IgD-negative memory B cell (primary cell): ENCODE data around the gene TLE3. TPM values are rescaled to one million over a fixed set of nuclear protein-coding genes. Genes with fewer than 3 reads are reported as not detected.

Source experiments
- H3K27ac Mint-ChIP-seq, 3 donors: one replicate each; pipeline ENCODE4 v1.8.0; 2020 to 2022; ENCODE audit warnings: mild to moderate bottlenecking in 3 of 3, mixed read lengths in 3 of 3, moderate library complexity in 1 of 3
- H3K27me3 Mint-ChIP-seq: one replicate; pipeline ENCODE4 v1.8.0; 2021; ENCODE audit warnings: mixed read lengths
- H3K36me3 Mint-ChIP-seq: one replicate; pipeline ENCODE4 v1.8.0; 2020; ENCODE audit warnings: mild to moderate bottlenecking, mixed read lengths
- H3K4me1 Mint-ChIP-seq, 3 donors: one replicate each; pipeline ENCODE4 v1.8.0; 2020 to 2022; ENCODE audit warnings: mixed read lengths in 3 of 3, mild to moderate bottlenecking in 1 of 3
- H3K4me3 Mint-ChIP-seq, 4 donors: one replicate each; pipeline ENCODE4 v1.8.0; 2020 to 2022; ENCODE audit warnings: mild to moderate bottlenecking in 4 of 4, mixed read lengths in 4 of 4, moderate library complexity in 3 of 4
- H3K9me3 Mint-ChIP-seq, 3 donors: one replicate each; pipeline ENCODE4 v1.8.0; 2020 to 2021; ENCODE audit warnings: mixed read lengths in 3 of 3, mild to moderate bottlenecking in 1 of 3
- polyA plus RNA-seq: library from polyadenylated mRNA; unstranded; fragments of 300-500 nt; fragmentation: Illumina TruSeq; gene quantifications from one replicate; pipeline ENCODE4 v1.2.3, GENCODE V29; 2021

TLE3 gene
- polyA plus RNA-seq, 1 donor from 2014 or later, result 88.7 TPM

DNA sequence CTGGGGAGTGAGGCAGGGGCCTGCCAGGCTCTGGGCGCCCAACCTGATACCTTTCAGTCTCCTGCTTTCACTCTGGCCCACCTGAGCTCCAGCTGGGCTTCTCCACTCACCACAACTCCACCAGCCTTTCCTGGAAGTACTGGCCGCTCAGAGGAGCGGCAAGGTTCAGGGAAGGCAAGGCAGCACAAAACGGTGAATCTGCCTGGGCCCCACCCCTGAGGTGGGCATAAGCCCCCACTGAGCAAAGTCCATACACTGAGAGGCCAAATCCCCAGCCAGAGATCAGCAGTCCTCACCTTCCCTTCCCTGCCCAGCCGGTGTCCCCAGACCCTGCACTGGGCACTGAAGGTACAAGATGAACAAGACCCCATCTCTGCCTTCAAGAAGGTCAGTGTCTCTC, 70.7 kb downstream of the TLE3 start:
- H3K36me3 Mint-ChIP-seq, result peaks cover 6% of the 10 kb centered on the region
- peaks cover 5% of the 10 kb centered on the region for H3K27me3 Mint-ChIP-seq
- H3K4me1 Mint-ChIP-seq, result peaks cover 36 to 45% (median 41%) of the 10 kb centered on the region in 3 donors
- peak overlapping the region in 1 of 4 donors; percentile 75 for H3K4me3 Mint-ChIP-seq
- peak overlapping the region in 1 of 3 donors; percentile 39 for H3K27ac Mint-ChIP-seq
- H3K9me3 Mint-ChIP-seq, result no peaks in the 10 kb centered on the region

DNA sequence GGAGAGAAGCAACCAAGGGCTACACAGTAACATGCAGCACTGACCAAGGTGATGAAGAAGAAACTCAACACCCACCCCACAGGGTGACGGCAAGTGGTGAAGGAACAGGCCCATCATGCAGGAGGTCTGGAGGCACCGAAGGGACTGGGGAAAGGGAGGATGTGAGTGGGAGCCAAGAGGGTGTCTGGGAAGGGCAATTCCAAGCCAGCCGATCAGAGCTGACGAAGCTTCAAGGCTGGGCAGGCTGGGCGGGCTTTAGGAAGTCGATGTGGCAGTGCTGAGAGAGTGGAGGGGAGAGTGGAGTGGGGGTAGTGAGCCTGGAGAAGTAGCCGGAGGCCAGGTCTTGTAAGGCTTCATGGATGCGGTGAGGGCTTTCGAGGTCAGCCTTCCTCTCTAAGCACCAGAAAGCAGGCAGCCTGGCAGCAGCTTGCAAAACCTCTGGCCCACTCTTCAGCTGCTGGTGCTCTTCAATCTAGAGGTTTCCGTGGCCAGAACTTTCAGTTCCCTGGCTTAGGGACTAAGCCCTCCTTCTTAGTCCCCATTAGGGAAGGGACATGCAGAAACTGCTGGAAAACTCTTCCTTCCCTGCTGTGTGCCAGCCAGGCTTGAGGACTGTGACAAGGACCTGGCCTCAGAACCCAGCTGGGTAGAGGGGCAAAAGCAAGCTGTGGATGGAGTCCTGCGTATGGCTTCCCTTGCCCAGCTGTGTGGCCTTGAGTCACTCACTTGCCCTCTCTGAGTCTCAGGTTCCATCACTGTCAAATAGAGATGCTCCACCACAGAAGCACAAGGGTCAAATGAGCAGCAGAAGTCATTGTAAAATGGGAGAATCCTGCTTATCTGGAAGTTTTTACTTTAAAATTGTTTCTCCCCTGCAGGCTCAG, 72.1 kb downstream of the TLE3 start:
- Mint-ChIP-seq H3K4me1 (peaks cover 35 to 48% (median 38%) of the 10 kb centered on the region in 3 donors), H3K36me3 (peaks cover 6% of the 10 kb centered on the region), H3K27ac (peak overlapping the region in 1 of 3 donors; percentile 81), H3K27me3 (peaks cover 3% of the 10 kb centered on the region), H3K4me3 (no peak overlapping the region), H3K9me3 (no peaks in the 10 kb centered on the region)

DNA sequence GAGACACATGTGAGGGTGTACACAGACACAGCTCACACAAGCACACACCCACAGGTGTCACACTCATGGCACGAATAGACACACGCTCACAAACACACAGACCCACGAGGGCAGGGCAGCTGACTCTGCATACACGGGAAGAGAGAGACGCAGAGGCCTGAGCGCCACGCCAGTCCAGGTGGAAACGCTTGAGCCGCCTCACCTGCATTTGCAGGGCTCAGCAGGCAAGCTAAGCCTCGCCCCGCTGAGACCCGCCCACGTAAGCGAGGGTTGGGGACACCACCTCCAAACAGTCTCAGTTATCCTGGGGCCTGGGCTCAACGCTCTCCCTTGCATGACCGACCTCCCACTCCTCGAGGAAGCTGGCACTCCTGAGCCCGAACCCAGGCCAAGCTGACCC, 73.2 kb downstream of the TLE3 start:
- Mint-ChIP-seq H3K36me3 (peaks cover 3% of the 10 kb centered on the region), H3K9me3 (no peaks in the 10 kb centered on the region), H3K27ac (peak overlapping the region in 1 of 3 donors; percentile 19), H3K4me3 (no peak overlapping the region), H3K27me3 (peaks cover 3% of the 10 kb centered on the region), H3K4me1 (peaks cover 28 to 50% (median 40%) of the 10 kb centered on the region in 3 donors)

DNA sequence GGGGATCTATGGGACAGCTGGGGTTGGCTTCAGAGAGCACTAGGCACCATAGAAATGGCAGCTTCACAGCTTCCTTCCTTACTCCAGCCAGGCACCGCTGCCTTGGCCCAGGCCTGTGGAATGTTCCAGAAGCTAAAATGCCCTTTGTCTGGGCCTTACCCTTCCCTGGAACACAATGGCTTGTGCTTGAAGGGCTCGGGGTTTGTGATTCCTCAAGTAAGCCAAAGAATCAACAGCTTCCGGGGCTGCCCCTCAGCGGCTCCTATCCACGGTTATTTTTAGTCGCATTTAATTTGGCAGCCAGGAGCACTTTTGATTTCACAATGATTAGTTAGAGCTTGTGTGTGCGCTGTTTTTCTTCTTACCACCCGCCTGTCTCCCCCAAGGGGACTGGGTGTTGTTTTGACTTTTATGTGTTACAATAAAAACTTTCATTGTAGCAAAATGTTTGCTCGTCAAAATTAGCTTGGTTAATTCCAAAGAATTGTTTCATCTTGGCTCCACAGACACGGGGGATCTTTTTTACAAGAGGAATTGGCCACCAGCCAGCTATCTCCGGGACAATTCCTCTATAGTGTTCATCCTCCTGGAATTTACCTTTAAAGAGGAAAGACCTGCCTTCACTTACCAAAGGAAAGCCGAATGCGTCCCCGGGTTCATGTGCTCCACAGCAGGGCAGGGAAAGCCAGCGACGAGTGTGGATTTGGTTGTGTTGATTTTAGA, 73.8 kb downstream of the TLE3 start:
- Mint-ChIP-seq H3K27ac (peak overlapping the region; percentile 21 to 97 (median 80)), H3K4me3 (peak overlapping the region in 1 of 4 donors; percentile 91), H3K27me3 (peaks cover 3% of the 10 kb centered on the region), H3K36me3 (peaks cover 3% of the 10 kb centered on the region), H3K4me1 (peaks cover 30 to 52% (median 45%) of the 10 kb centered on the region in 3 donors), H3K9me3 (no peaks in the 10 kb centered on the region)

DNA sequence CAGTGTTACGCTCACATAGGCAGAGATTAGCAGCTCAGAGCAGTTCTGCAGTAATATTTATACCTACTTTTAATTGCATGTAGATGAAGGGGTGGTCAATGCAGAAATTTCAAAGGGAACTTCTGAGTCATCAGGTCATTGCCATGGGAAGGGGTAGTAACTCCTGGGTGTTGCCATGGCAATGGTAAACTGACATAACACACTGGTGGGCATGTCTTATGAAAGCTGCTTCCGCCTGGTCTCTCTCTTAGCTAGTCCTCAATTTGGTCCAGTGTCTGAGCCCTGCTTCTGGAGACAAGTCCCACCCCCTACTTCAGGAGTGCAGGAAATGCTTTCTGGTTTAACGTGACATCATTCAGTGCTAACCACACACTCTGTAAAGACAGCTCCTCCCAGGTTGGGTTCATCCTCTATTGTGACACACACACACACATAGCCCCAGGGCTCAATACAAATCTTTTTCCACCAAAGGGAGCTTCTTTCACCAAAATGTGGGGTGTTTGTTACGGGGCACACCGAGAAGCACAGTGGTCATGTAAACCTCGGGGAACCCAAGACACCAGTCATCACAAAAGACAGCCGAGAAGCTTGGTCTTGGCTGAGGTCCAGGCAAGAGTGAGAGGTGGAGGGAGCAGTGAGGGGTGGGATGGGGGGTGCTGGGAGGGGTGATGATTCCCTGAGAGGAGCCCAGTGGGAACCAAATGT, 74.5 kb downstream of the TLE3 start:
- no peaks in the 10 kb centered on the region for H3K9me3 Mint-ChIP-seq
- peaks cover 1% of the 10 kb centered on the region for H3K36me3 Mint-ChIP-seq
- peak overlapping the region; percentile 0 to 91 (median 66) for H3K4me3 Mint-ChIP-seq
- H3K27me3 Mint-ChIP-seq, result peaks cover 3% of the 10 kb centered on the region
- H3K27ac Mint-ChIP-seq, result peak overlapping the region; percentile 30 to 97 (median 80)
- H3K4me1 Mint-ChIP-seq, result peaks cover 28 to 55% (median 51%) of the 10 kb centered on the region in 3 donors

DNA sequence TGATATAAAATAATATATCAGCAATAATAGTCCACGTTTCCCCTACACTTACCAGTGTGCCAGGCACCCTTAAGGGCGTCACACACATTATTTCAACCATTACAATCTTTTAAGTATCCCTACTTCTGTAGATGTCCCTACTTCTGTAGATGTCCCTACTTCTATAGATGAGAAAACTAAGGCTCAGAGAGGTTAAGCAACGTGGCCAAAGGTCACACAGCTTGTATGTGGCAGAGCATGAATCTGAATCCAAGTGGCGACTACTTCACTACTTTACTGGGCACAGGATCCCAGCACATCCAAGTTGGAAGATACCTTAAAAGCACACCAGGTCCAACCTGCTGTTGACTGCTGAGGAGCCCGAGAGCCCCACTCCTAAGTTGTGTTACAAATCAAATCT, 77.5 kb downstream of the TLE3 start:
- H3K36me3 Mint-ChIP-seq, result no peaks in the 10 kb centered on the region
- peak overlapping the region in 1 of 3 donors; percentile 28 for H3K27ac Mint-ChIP-seq
- peaks cover 50 to 78% (median 68%) of the 10 kb centered on the region in 3 donors for H3K4me1 Mint-ChIP-seq
- H3K27me3 Mint-ChIP-seq, result peaks cover 6% of the 10 kb centered on the region
- H3K4me3 Mint-ChIP-seq, result no peak overlapping the region
- H3K9me3 Mint-ChIP-seq, result no peaks in the 10 kb centered on the region

DNA sequence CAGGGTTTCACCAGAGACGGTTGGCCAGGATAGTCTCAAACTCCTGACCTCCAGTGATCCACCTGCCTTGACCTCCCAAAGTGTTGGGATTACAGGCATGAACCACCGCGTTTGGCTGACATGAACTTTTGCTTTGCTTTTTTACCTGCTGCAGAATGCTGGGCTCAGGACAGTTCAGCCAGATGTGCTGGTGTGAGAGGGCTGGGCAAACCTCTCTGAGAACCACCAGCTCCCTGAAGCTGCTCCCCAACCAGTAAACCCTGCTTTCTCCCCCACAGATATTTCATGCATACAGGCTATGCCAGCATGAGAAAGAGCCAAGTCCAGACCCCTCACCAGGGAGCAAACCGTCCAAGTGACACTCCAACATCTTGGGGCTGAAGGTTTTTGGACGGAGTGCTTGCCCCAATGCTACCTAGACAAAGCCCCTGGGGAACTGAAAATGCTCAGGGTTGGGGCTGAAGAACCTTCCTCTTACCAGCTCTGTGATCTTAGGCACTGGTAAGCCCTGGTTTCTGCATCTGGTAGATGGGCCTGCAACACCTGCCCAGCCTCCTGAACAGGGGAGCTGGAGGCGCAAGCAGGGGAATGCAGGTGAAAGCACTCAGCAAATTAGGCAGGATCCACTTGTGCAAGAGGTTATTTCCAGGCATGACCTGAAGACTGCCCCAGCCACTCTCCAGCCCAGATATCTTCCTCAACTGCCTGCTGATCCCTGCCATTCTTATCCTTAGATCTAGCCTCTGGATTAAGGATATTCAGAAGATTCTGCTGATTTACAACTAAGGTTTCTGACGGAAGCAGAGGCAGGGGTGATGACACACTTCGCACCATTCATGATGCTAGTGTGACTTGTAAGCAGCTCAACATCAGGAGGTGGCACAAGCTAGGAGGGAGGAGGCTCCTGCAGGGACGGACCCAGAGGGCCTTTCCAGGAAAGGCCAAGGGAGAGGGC, 78.8 kb downstream of the TLE3 start:
- H3K27me3 Mint-ChIP-seq, result peaks cover 6% of the 10 kb centered on the region
- H3K9me3 Mint-ChIP-seq, result no peaks in the 10 kb centered on the region
- H3K4me3 Mint-ChIP-seq, result peak overlapping the region in 3 of 4 donors; percentile 39 to 87 (median 70)
- no peaks in the 10 kb centered on the region for H3K36me3 Mint-ChIP-seq
- H3K4me1 Mint-ChIP-seq, result peaks cover 59 to 84% (median 74%) of the 10 kb centered on the region in 3 donors
- H3K27ac Mint-ChIP-seq, result peak overlapping the region; percentile 80 to 87 (median 82)

DNA sequence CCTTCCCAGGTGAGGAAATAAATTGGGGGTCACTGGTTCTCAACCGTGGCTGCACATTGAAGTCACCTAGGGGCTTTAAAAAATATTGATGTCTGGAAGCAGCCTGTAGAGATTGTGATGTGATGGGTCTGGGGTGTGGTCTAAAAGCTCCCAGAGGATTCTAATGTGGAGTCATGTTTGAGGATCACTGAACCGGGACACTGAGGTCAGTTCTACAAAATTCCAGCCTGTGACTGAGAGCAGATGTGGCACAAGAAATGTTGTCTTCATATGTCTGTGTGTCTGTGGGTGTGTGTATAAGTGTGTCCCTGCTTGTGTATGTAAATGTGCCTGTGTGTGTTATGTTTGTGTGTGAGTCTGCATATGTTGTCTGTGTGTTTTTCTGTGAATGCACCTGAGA, 79.9 kb downstream of the TLE3 start:
- peak overlapping the region; percentile 11 to 80 (median 80) for H3K27ac Mint-ChIP-seq
- no peaks in the 10 kb centered on the region for H3K36me3 Mint-ChIP-seq
- H3K27me3 Mint-ChIP-seq, result peaks cover 3% of the 10 kb centered on the region
- H3K4me3 Mint-ChIP-seq, result peak overlapping the region; percentile 20 to 87 (median 49)
- H3K9me3 Mint-ChIP-seq, result no peaks in the 10 kb centered on the region
- H3K4me1 Mint-ChIP-seq, result peaks cover 62 to 84% (median 73%) of the 10 kb centered on the region in 3 donors

DNA sequence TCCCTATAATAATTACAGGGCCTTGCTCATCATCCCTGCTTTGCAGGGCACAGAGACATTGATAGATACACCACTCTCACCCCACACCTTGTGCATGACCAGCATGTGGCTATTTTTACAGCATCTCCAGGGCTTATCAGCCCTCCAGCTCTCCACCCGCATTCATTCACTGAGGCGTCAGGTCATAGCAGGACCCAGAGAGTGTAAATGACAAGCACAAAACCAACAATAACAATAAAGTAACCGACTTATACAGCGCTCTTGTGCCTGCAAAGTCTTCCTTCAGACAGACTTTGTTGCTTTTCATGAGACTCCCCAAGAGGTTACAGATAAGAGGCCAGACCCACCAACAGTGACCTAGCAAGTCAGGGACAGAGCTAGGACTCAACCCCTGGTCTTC, 80.7 kb downstream of the TLE3 start:
- H3K36me3 Mint-ChIP-seq, result no peaks in the 10 kb centered on the region
- peak overlapping the region in 3 of 4 donors; percentile 61 to 68 (median 66) for H3K4me3 Mint-ChIP-seq
- H3K27ac Mint-ChIP-seq, result peak overlapping the region; percentile 91 to 98 (median 98)
- no peaks in the 10 kb centered on the region for H3K9me3 Mint-ChIP-seq
- H3K4me1 Mint-ChIP-seq, result peaks cover 66 to 83% (median 75%) of the 10 kb centered on the region in 3 donors
- H3K27me3 Mint-ChIP-seq, result peaks cover 3% of the 10 kb centered on the region

DNA sequence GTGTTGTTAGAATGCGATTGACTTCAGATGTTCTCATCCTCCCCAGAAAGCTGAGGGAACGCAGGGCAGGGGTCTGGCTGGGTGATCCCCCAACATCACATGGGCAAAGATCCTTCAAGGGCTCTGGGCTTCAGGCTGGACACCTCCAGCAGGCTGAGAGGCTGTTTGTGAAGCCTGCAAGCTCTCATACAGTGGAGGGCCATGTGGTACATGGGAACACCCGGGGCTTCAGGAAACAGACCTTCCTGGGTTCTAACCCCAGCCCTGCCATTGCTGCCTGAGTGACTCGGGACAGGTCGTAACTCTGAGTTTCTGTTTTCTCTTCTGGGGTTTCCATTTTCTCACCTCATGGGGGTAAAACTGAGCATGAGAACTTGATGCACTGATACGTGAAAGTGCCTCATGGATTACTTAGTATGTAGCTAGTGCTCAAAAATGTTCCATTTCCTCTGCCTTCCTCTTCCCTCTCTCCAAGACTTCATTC, 81.2 kb downstream of the TLE3 start:
- Mint-ChIP-seq H3K27ac (peak overlapping the region; percentile 91 to 98 (median 98)), H3K27me3 (peaks cover 3% of the 10 kb centered on the region), H3K9me3 (no peaks in the 10 kb centered on the region), H3K4me1 (peaks cover 70 to 86% (median 75%) of the 10 kb centered on the region in 3 donors), H3K36me3 (no peaks in the 10 kb centered on the region), H3K4me3 (peak overlapping the region; percentile 61 to 68 (median 66))

DNA sequence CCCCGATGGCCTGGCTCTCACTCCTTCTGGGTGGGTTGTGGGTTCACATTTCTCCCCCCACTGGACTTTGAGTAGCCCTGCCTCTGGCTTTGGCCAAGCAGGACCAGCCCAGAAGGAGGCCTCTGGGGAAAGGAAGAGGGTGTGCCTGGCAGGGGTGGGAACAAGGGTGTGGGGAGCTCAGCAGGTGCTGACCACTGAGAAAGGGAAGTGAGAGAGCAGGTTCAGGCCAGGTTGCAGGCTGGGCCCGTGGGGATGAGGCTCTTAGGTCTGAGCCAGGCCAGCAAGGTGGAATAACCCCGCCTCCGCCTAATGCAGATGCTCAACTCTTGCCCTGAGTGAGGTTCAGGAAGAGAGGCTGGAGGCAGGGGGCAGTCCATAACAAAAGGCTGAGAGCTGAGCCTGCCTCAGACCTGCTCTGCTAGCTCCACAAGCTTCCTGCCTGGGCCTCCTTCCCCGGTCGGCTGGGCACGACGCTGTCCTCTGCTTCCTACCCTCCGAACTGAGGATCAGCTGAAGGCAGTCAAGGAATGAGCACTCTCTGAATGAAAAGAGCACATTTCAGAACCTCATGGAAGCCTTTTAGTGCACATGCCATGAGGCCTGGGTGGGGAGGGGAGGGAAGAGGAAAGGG, 82.7 kb downstream of the TLE3 start:
- no peaks in the 10 kb centered on the region for H3K36me3 Mint-ChIP-seq
- peaks cover 71 to 82% (median 76%) of the 10 kb centered on the region in 3 donors for H3K4me1 Mint-ChIP-seq
- peak overlapping the region; percentile 60 to 89 (median 78) for H3K4me3 Mint-ChIP-seq

DNA sequence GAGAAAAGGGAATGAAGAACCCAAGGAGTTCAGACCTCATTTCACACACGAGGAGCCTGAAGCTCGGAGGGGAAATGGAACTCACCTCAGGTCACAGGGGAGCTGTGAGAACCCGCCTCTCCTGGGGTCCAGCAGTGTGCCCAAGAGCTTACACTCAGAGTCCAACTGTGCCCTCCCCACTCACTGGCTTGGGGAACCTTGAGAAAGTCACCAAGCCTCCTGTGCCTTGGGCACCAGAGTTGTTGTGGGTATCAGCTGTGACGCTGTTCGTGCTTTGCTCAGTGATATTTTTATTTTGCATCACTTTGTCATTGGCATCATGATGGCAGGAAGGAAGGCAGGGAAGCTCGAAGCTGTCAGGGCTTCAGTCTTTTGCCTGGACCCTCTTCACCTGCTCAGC, 83.4 kb downstream of the TLE3 start:
- Mint-ChIP-seq H3K4me3 (peak overlapping the region; percentile 60 to 89 (median 78)), H3K4me1 (peaks cover 67 to 78% (median 76%) of the 10 kb centered on the region in 3 donors), H3K36me3 (no peaks in the 10 kb centered on the region), H3K27me3 (peaks cover 3% of the 10 kb centered on the region), H3K9me3 (no peaks in the 10 kb centered on the region), H3K27ac (peak overlapping the region; percentile 91 to 98 (median 95))

More for the DNA sequence above, 82.7 kb downstream of the TLE3 start:
- Mint-ChIP-seq H3K27ac (peak overlapping the region; percentile 91 to 98 (median 95)), H3K27me3 (peaks cover 3% of the 10 kb centered on the region), H3K9me3 (no peaks in the 10 kb centered on the region)

DNA sequence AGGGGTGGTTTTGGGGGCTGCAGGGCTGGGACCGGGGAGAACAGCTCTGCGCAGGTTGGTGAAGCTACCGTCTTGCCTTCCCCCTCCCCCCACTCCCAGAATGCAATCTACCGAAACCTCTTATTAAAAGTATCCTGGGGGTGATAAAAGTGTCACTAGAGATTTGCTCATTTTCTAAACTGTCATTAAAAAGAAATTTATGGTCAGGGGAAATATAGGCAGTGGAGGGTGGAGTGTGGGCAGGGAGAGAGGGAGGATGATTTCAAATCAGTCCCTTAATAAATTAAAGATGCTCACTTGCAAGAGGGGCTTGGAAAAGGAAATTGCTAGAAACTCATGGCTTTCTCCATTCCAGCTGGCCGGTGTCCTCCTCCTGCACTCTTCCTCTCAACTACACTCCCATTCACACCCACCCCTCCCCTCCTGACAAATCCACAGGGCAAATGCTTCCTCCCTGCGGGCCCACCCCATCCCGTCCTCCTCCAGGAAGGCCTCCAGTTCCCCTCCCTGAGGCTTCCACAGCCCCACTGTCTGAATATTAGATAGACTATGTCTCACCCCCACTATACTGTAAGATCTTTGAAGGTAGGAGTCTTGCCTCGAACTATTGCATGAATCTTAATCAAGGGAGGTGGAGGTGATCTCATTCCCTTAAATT, 83.9 kb downstream of the TLE3 start:
- no peaks in the 10 kb centered on the region for H3K9me3 Mint-ChIP-seq
- no peaks in the 10 kb centered on the region for H3K36me3 Mint-ChIP-seq
- H3K27me3 Mint-ChIP-seq, result peaks cover 3% of the 10 kb centered on the region
- H3K4me3 Mint-ChIP-seq, result peak overlapping the region; percentile 60 to 89 (median 78)
- H3K27ac Mint-ChIP-seq, result peak overlapping the region; percentile 91 to 98 (median 95)
- peaks cover 65 to 78% (median 71%) of the 10 kb centered on the region in 3 donors for H3K4me1 Mint-ChIP-seq
